NCI-H748 (cell line): Measurements from ENCODE around the gene DPAGT1.

ENCODE experiments used
- DNase-seq: peaks from one replicate; lab custom pipeline; 2025; ENCODE audit not compliant: unreplicated experiment; lab: John Stamatoyannopoulos, UW

The DPAGT1 gene

DNA sequence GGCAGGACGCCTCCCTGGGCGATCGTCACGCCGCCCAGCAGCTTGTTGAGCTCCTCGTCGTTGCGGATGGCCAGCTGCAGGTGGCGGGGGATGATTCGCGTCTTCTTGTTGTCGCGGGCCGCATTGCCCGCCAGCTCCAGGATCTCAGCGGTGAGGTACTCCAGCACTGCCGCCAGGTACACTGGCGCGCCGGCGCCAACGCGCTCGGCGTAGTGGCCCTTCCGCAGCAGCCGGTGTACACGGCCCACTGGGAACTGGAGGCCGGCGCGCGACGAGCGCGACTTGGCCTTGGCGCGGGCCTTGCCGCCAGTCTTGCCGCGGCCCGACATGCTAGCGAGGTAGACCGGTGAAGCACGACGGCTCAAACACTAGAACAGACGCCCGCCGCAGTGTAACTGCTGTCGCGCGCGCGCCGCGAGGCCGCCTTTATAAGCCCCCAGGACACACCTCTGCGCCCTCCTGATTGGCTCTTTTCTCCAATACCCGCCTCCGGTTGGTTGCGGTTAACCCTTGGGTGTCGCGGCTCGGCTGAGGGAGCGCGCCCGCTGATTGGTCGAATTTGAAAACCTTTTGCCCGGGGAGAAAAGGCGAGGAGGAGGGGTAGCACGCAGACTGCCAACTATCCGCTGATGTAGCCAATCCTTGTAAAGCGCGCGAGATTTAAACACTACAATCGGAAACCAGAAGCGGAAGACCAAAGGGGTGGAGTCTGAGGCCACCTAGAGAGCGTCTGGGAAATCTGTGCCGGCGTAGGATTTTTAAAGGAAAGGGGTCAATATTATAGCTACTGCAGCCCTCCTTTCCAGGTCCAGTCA, 6.4 kb downstream of the DPAGT1 start:
- peak; percentile 99 for DNase-seq

DNA sequence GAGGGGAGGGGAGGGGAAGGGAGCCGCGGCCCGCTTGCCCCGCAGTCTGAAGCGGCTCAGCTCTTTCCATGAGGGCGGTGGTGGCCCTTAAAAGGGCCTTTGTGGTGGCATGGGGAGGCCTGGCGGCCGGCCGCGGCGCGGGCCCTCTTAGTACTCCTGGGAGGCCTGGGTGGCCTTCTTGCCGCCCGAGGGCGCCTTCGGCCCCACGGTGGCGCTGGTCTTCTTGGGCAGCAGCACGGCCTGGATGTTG, 6.9 kb downstream of the DPAGT1 start:
- peak; percentile 73 for DNase-seq

DNA sequence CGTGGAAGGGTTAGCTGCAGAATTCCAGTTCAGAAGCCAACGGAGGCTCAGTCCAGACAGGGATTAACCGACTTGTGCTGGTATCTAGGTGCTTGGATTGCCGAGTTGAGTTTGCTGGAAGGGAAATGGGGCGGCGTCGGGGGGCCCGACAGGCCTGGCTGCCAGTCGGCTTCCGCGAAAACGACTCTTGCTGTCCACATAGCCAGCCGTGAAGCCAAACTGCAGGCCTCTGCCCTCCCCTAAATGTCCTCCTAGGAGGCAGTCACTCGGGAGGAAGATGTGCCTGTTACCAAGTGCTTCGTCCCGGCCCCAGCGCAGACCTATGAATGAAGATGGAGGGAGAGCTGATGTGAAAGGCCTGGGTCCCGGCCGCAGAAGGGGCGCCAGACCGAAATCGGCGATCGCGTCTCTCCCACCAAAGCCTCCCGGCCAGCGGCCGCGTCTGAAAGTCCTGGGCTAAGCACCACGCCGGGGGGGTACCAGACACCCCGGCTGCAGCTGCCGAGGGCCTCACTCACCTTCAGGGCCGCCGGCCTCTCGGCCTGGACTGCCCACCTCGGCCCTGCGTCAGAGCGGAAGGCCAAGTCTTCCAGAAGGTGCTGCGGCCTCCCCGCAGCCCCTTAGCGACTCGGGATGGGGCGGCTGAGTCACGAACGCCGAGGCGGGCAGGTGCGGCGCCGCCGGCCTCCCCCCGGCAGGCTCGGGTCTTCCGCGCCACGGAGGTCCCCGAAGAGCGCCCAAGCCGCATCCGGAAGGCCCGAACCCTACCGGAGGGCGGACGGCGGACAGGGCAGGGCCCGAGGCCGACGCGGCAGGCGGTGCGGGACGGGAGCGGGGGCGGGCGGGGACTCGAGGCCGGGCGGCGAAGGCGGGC, 7.5 kb downstream of the DPAGT1 start:
- DNase-seq = peak; percentile 44

DNA sequence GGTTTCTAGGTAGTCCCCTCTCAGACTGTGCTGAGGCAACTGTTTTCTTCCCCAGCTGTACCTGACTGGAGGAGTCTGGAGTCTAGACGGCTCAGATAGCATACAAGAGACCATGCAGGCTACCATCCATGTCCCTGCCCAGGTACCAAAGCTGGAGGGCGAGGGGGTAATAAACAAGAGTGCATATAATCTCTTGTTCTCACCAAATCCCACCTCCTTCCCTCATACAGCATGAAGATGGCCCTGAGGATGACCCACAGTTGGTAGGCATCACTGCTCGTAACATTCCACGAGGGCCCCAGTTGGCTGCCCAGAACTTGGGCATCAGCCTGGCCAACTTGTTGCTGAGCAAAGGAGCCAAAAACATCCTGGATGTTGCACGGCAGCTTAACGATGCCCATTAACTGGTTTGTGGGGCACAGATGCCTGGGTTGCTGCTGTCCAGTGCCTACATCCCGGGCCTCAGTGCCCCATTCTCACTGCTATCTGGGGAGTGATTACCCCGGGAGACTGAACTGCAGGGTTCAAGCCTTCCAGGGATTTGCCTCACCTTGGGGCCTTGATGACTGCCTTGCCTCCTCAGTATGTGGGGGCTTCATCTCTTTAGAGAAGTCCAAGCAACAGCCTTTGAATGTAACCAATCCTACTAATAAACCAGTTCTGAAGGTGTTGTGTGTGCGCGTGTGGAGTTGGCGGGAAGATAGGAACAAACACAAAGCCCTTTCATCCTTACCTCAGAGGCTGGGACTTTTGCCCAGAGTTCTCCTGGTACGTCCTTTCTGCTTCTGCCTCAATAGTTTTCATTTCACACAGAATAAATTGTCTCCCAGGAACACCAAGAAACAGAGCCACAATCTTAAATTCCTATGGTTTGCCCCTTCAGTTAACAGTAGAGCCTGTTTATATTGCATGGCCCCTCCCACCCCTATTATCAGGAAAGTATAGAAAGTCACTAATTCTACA, 8.5 kb downstream of the DPAGT1 start:
- no peak for DNase-seq

DNA sequence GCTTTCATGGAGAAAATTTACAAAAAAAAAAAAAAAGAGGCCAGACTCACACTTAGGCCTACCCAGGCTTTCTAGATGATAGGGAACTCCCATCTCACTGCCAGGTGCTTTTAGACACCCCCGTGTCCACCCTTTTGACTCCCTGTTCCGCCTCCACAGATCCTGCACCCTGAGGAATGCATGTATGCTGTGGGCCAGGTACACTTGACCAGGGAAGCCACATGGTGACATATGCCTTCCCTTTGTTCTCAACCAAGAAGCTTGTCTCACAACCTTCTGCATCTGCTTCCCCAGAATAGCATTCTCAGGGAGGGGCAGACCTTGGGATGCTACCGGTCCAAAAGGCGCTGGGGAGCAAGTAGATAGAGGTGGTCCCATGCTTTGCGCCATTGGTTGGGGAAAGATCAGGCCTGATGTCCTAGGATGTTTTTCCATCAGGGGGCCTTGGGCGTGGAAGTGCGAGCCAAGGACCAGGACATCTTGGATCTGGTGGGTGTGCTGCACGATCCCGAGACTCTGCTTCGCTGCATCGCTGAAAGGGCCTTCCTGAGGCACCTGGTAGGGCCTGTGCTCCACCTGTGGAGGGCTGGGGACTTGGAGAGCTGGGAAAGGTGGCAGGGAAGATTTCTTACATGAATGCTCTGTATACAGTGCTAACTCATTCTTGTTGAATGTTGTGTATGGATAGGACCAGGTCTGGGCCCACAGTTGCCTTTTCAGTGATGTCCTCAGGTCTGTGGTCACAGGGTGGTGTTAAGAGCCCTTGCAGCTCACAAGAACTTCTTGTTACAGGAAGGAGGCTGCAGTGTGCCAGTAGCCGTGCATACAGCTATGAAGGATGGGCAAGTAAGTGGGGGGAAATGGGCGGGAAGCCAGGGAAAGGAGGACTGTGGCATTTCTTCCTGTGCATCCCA, 9.4 kb downstream of the DPAGT1 start:
- DNase-seq = peak; percentile 14

DNA sequence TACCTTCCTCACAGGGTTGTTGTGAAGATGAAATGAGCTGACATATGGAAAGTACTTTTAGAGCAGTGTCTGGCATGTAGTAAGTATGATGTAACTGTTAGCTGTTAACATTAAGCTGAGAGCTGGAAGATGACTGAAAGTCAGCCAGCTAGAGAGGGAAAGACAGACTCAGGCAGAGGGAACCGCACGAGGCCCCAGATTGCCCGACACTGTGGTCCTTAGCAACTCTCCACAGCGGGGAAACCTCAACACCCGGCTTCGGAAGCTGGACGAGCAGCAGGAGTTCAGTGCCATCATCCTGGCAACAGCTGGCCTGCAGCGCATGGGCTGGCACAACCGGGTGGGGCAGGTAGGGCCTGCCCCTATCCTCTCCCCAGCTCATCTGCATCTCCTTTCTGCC, 10.5 kb downstream of the DPAGT1 start:
- no peak for DNase-seq

DNA sequence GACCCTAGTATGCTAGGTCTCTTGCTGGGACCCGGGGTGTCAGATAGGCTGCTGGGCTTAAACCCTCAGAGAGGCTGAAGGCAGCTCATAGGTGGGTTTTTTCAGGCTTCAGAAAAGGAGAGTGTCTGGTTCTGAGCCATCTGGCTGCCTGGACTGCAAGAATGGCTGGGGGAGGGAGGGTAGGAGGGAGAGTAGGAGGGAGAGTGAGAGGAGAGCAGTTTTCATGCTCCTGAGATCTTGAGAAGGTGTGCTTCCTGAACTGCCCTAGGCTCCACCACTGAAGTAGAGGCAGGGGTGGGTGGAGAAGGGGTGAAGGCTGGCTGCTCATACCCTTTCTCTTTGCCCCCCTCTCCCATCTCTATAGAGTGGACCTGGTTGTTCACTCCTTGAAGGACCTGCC, 12.3 kb downstream of the DPAGT1 start:
- DNase-seq = no peak

DNA sequence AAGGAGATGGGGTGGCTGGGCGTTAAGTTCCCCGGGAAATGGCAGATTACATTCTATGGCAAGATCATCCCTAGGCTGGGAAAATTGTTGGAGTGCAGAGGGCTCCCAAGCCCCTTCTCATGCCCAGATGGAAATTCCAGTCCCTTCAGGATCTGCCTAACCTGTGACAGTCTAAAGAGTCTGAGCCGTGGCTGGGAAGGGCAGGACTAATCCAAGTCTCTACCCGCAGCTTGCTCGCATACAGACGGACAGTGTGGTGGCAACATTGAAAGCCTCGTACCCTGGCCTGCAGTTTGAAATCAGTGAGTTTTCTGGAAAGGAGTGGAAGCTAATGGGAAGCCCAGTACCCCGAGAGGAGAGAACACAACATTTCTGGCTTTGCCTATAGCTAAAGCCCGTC, 13.2 kb downstream of the DPAGT1 start:
- no peak for DNase-seq

DNA sequence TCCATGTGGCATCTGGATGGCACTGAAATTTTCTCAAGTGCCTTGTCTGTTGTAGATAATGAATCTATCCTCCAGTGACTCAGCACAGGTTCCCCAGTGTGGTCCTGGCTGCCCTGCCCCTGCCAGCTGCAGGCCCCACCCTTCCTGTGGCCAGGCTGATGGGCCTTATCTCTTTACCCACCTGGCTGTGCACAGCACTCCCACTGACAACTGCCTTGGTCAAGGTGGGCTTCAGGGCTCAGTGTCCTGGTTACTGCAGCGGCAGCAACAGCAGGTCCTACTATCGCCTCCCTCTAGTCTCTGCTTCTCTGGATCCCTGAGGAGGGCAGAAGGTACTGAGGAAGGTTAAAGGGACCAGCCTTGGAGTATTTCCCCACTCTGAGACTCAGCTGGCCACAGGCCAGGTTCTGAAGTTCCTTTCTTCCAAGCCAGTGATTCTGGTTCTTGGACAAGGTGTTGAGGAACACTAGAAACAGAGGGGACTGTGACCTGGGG, 13.9 kb downstream of the DPAGT1 start:
- DNase-seq = no peak

DNA sequence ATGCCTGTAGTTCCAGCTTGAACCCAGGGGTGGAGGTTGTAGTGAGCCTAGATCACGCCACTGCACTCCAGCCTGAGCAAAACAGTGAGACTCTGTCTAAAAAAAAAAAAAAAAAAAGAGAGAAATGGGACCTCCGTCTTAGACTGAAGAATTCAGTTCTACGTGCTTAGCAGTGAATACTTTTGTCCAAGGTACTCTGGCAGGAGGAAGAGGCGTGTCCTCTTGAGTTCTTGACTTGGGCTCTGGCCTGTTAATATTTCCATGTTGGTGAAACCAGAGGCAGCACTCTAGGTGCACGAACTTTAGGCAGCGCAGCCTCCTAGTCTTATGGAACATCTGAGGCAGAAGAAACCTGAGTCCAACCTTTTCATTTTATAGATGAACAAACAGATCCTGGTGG, 14.5 kb downstream of the DPAGT1 start:
- DNase-seq = no peak

DNA sequence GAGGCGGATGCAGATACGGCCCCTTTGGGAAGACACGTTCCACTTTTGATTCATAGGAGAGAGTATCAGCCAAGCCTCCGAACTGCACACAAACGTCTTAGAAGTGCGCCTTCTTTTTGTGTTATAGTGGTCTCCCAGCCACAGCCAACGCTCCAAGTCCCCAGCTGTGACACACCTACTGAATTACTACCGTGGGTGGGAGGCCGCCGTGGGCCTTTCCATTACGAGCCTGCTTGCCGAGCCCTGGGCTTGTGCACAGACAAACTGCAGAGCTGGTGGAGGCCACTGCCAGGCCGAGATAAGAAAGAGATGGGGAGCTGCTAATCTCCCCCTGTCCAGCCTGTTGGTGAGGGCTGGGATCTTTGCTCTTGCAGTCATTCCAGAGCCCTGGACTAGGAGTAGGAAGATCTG, 16.2 kb downstream of the DPAGT1 start:
- no peak for DNase-seq

DNA sequence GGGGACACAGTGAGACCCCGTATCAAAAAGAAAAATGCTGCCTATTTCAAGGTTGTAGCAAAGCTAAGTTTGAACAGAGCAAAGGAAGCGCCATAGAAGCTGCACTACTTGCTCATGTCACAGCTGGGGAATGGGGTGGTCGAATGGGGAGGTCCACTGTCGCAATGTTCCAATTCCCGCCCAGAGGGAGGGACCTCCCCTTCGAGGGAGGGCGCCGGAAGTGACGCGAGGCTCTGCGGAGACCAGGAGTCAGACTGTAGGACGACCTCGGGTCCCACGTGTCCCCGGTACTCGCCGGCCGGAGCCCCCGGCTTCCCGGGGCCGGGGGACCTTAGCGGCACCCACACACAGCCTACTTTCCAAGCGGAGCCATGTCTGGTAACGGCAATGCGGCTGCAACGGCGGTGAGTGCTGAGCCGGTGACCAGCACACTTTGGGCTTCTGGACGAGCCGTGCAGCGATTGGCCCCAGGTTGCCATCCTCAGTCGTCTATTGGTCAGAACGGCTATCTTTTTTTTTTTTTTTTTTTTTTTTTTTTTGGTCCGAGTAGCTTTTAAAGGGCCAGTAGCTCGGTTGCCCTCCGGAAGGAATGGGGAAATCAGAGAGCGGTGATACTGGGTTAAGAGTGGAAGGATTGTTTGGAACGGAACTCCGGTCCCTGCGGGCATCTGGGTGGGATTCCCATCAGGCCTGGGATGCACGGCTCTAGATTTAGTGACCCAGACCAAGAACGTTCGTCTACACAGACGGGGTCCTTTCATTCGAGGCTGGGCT, 16.8 kb downstream of the DPAGT1 start, which contains the start of gene HMBS:
HMBS (plus strand) TSS at position 219 of the 774 bp plus-strand sequence; CDS start at position 372, 153 bp downstream.
- peak; percentile 87 for DNase-seq

DNA sequence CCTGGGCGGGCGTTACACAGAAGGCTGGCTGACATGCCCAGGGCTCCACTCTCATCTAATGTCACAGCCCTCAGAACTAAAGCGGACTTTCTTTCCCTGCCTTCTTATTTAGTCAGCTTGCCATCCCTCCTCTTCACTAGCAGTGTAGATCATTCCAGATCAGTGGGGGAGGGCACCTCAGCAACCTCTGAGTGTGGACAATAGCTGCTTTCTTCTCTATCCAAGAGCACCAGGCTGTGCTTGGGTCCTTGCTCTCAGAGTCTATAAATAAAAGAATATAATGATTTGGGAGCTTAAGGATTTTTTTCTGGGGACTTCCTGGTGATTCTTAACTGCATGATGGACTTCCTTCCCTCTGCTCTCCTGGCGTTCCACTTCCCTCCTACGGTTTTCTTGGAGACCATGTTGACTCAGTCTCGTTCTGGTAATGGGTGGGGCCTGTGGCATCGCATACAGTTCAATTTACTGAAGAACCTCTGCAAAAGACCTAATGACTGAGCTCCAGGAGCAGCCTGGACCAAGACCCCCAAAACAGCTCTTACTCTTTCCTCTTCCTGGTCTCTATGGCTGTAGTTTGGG, 19.9 kb downstream of the DPAGT1 start:
- DNase-seq = no peak

DNA sequence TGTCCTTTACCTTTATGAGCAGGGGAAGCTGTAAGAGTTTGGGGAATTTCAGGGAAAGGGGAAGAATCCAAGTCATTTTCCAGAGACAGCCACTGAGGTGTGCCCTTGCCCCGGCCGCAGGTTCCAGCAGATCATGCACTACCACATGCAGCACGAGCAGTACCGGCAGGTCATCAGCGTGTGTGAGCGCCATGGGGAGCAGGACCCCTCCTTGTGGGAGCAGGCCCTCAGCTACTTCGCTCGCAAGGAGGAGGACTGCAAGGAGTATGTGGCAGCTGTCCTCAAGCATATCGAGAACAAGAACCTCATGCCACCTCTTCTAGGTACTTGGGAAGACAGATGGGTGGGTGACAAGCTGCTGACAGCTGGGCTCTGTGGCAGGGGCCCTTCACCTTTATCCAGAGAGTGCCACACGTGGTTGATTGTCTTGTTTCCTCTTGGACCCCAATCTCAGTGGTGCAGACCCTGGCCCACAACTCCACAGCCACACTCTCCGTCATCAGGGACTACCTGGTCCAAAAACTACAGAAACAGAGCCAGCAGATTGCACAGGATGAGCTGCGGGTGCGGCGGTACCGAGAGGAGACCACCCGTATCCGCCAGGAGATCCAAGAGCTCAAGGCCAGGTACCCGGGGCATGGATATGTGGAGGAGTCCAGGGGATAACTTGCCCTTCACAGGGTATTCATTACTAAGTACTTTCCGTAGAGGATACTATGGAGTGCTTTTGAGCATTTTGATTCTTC, 22.8 kb downstream of the DPAGT1 start:
- no peak for DNase-seq

DNA sequence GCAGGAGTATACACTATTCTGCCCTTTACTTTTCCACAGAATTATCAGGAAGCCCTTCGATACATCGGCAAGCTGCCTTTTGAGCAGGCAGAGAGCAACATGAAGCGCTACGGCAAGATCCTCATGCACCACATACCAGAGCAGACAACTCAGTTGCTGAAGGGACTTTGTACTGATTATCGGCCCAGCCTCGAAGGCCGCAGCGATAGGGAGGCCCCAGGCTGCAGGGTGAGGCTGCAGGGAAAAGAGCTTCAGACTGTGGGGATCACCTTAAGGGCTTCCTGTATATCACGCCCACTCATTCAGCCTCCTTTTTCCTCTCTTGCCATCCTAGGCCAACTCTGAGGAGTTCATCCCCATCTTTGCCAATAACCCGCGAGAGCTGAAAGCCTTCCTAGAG, 23.8 kb downstream of the DPAGT1 start:
- DNase-seq = no peak

DNA sequence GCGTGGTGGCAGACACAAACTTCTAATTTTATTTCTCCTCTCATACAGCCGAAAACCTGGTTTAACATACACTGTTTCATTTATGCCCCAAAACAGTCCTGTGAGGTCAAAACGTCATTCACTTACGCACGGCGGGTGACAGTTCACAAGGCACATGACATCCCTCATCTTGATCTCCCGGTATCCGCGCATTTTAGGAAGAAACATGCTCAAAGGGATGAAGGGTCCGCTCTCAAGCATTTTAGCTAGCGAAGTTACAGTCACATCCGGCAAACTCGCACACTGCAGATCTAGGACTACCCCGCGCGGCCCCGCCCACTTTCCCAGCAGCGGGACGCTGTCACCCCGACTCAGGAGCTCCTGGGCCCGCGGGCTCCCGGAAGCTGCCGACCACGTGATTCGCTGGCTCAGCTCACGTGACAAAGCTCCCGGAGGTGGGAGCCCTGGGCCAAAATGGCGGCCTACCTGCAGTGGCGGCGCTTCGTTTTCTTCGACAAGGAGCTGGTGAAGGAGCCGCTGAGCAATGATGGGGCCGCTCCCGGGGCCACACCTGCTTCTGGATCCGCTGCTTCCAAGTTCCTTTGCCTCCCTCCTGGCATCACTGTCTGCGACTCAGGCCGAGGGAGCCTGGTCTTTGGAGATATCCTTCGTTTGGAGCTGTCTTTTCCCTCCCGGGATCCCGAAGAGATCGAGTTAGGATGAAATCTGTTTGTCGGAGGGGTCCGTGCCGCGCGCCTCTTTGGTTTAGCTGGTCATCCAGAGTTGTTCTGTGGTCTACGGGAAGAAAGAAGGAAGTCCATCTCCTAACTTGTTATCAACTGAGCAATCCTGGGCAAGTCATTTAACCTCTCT, 34.1 kb downstream of the DPAGT1 start, which contains the start of gene VPS11:
VPS11 (plus strand) TSS at position 448 of the 852 bp plus-strand sequence; CDS start at position 454, 6 bp downstream.
- peak; percentile 94 for DNase-seq

DNA sequence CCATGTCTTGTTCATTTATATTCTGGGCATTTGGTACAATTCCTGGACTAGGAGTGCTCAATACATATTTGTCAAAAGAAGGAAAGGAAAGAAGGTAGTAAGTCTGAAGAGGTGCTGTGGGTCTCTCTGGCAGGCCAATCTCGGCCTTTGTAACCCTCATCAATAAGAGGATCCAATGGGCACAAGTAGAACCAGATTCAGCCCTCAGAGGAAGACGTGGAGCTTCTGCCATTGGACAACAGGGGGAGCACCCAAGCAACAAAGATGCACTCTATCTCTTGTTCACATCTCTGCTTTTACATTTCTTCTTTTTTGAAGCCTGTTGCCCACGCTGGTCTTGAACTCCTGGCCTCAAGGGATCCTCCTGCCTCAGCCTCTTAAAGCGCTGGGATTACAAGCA, 36.3 kb downstream of the DPAGT1 start:
- peak; percentile 3 for DNase-seq
